ENCODE data around the gene MRPL2.

Gene MRPL2

GRCh38 chr6:43059168-43060033, at the start of gene MRPL2, which contains the start of gene KLC4:
MRPL2 (minus strand) TSS chr6:43059434; CDS start chr6:43059381, 53 bp downstream.
KLC4 (plus strand) TSS chr6:43059631; CDS start chr6:43061336, 1,705 bp downstream.
- peak; percentile 94 for DNase-seq (ENCODE audit: low read depth)

- no peak for DNase-seq (ENCODE audit: low read depth)
Observed at GRCh38 chr6:43107344-43108062, 48.3 kb upstream of the MRPL2 start.

- no peak for DNase-seq (ENCODE audit: low read depth)
Observed at GRCh38 chr6:43105538-43106222, 46.4 kb upstream of the MRPL2 start.

GRCh38 chr6:43103253-43103876, 44.1 kb upstream of the MRPL2 start:
- no peak for DNase-seq (ENCODE audit: low read depth)

GRCh38 chr6:43101497-43101896, 42.3 kb upstream of the MRPL2 start:
- DNase-seq (ENCODE audit: low read depth): no peak

GRCh38 chr6:43097502-43097901, 38.3 kb upstream of the MRPL2 start:
- no peak for DNase-seq (ENCODE audit: low read depth)

- DNase-seq (ENCODE audit: low read depth): no peak
Observed at GRCh38 chr6:43097098-43097489, 37.9 kb upstream of the MRPL2 start.

GRCh38 chr6:43096451-43097097, 37.3 kb upstream of the MRPL2 start:
- DNase-seq (ENCODE audit: low read depth): no peak

GRCh38 chr6:43095939-43096338, 36.7 kb upstream of the MRPL2 start:
- DNase-seq (ENCODE audit: low read depth): no peak

- DNase-seq (ENCODE audit: low read depth): no peak
Observed at GRCh38 chr6:43093436-43094289, 34.4 kb upstream of the MRPL2 start.

- DNase-seq (ENCODE audit: low read depth): no peak
Observed at GRCh38 chr6:43092635-43093034, 33.4 kb upstream of the MRPL2 start.

- no peak for DNase-seq (ENCODE audit: low read depth)
Observed at GRCh38 chr6:43091436-43091991, 32.3 kb upstream of the MRPL2 start.

- no peak for DNase-seq (ENCODE audit: low read depth)
Observed at GRCh38 chr6:43091020-43091419, 31.8 kb upstream of the MRPL2 start.

GRCh38 chr6:43090559-43090956, 31.3 kb upstream of the MRPL2 start:
- DNase-seq (ENCODE audit: low read depth): no peak

GRCh38 chr6:43089874-43090558, 30.8 kb upstream of the MRPL2 start:
- no peak for DNase-seq (ENCODE audit: low read depth)

- no peak for DNase-seq (ENCODE audit: low read depth)
Observed at GRCh38 chr6:43089467-43089866, 30.2 kb upstream of the MRPL2 start.

GRCh38 chr6:43088654-43089056, 29.4 kb upstream of the MRPL2 start:
- no peak for DNase-seq (ENCODE audit: low read depth)

GRCh38 chr6:43086022-43086658, 26.9 kb upstream of the MRPL2 start:
- DNase-seq (ENCODE audit: low read depth): no peak

All from stimulated activated CD4-positive, alpha-beta T cell treated with anti-CD3 and anti-CD28 coated beads, Interleukin-2, amount 100 ng/mL, for 4 hours (primary cell).